Kidney (tissue), 14 donors: ENCODE data around the gene CDK2AP2. TPM values are rescaled to one million over a fixed set of nuclear protein-coding genes. Genes with fewer than 3 reads are reported as not detected.
"Not testable (repeated sequence)": the region's sequence is repeated elsewhere in the genome, so short reads cannot be mapped to it uniquely, and the experiment has no call there.

Source experiments
- DNase-seq, 5 donors: peaks; one replicate each; pipeline ENCODE4 v3.0.0-alpha.2; 2013 to 2020
- FAIRE-seq: peaks from 2 replicates; lab custom pipeline; 2012; peaks lifted over from hg19 to GRCh38; lab: Jason Lieb, UNC
- H3K27ac ChIP-seq, 2 donors: one replicate each; pipeline ENCODE4 v1.7.0; 2013; ENCODE audit warnings: low read depth in 2 of 2, low read length in 2 of 2, inconsistent platforms in 1 of 2
- H3K27me3 ChIP-seq: one replicate; pipeline ENCODE4 v1.7.1; 2013; ENCODE audit warnings: low read length, inconsistent platforms; ENCODE audit not compliant: control insufficient read depth, insufficient read depth
- H3K36me3 ChIP-seq, 3 donors: one replicate each; pipeline versions ENCODE4 v1.7.0 to v1.7.1; 2013; ENCODE audit warnings: low read length in 3 of 3, control low read depth in 1 of 3, inconsistent platforms in 1 of 3; ENCODE audit not compliant: insufficient read depth in 3 of 3, control insufficient read depth in 2 of 3
- H3K4me1 ChIP-seq, 3 donors: one replicate each; pipeline versions ENCODE4 v1.7.0 to v1.7.1; 2013; ENCODE audit warnings: low read length in 3 of 3, inconsistent platforms in 1 of 3, low read depth in 1 of 3; ENCODE audit not compliant: control insufficient read depth in 2 of 3, insufficient read depth in 2 of 3
- H3K4me3 ChIP-seq, 3 donors: one replicate each; pipeline versions ENCODE4 v1.7.0 to v1.8.1; 2013; ENCODE audit warnings: low read length in 3 of 3, control low read depth in 1 of 3, inconsistent platforms in 1 of 3
- H3K9ac ChIP-seq, 3 donors: one replicate each; pipeline versions ENCODE4 v1.7.0 to v1.7.1; 2013; ENCODE audit warnings: low read length in 3 of 3, control low read depth in 1 of 3, inconsistent platforms in 1 of 3
- H3K9me3 ChIP-seq, 3 donors: one replicate each; pipeline versions ENCODE4 v1.7.0 to v1.7.1; 2013; ENCODE audit warnings: low read length in 3 of 3, control low read depth in 1 of 3, inconsistent platforms in 1 of 3; ENCODE audit not compliant: control insufficient read depth in 2 of 3, insufficient read depth in 1 of 3
- CTCF ChIP-seq: IDR thresholded peaks from 3 replicates; pipeline ENCODE4 v1.5.1; 2012; ENCODE audit warnings: mild to moderate bottlenecking, moderate library complexity, borderline replicate concordance; ENCODE audit not compliant: insufficient read depth; ENCODE audit errors: extremely low read depth
- intact Hi-C: fragments of 100-400 bp; cut with DNase I; formaldehyde crosslinking; loops from one replicate; pipeline ENCODE4 v1.11.1; 2022
- polyA plus RNA-seq: library from polyadenylated mRNA; stranded (reverse); fragments of 350-450 nt; fragmentation: Illumina TruSeq; extraction: RNeasy Lipid Tissue Mini Kit (QIAGEN cat#74804); gene quantifications from one replicate; pipeline ENCODE4 v1.2.3, GENCODE V29; 2014; ENCODE audit warnings: low read depth, low replicate concordance; ENCODE audit not compliant: insufficient read depth
- total RNA-seq: library from RNA; stranded (reverse); fragmentation: NEBNext Ultra II Directional; extraction: Animal tissue kit (Norgen Biotek cat#: 25700); gene quantifications from one replicate; pipeline ENCODE4 v1.2.1, GENCODE V29; 2021
- donor health status: control.
- donor health status: control.
- donor health status: control.
- donor health status: control.
- donor health status: control.
- donor health status: DM: yes; HTN: yes; CAD: no.
- donor health status: Normal renal cell carcinoma (clear cell type).

CDK2AP2 gene
- total and polyA plus RNA-seq, 2 donors from 2014 or later = 98.4 to 188 TPM

- peak overlapping the region; percentile 28 to 95 (median 33) for H3K4me3 ChIP-seq
- no peak for FAIRE-seq
These were observed 23.9 kb downstream of the CDK2AP2 start for GRCh38 chr11:67483831-67484665.

GRCh38 chr11:67482827-67483798 lies 24.8 kb downstream of the CDK2AP2 start, which contains the start of gene AIP:
Gene AIP (plus strand): TSS chr11:67483026. CDS start chr11:67483159, 133 bp downstream.
- no peaks in the 10 kb centered on the region for H3K9me3 ChIP-seq
- H3K4me1 ChIP-seq = peaks cover 3 to 19% (median 9%) of the 10 kb centered on the region in 3 donors
- peak within 1 kb of the TSS; percentile 33 to 94 (median 83) for H3K9ac ChIP-seq
- no peak for TF ChIP-seq CTCF
- FAIRE-seq (no peak), DNase-seq (peak; percentile 99)
- H3K36me3 ChIP-seq = peaks cover 0 to 4% (median 2%) of the 10 kb centered on the region in 3 donors
- intact Hi-C loops = no loop called here
- H3K27me3 ChIP-seq = no peaks in the 10 kb centered on the region
- H3K27ac ChIP-seq = peak within 1 kb of the TSS; percentile 79 to 87
- H3K4me3 ChIP-seq = peak within 1 kb of the TSS; percentile 78 to 95 (median 94)

More at GRCh38 chr11:67483831-67484665, 23.9 kb downstream of the CDK2AP2 start:
- H3K4me1 ChIP-seq = peaks cover 3 to 19% (median 9%) of the 10 kb centered on the region in 3 donors
- intact Hi-C loops = no loop called here
- no peak for TF ChIP-seq CTCF
- DNase-seq = peak; percentile 52 to 82 (median 63)
- H3K27me3 ChIP-seq = no peaks in the 10 kb centered on the region
- H3K9me3 ChIP-seq = no peaks in the 10 kb centered on the region
- H3K36me3 ChIP-seq = peaks cover 0 to 4% (median 2%) of the 10 kb centered on the region in 3 donors
- peak overlapping the region in 1 of 2 donors; percentile 55 for H3K27ac ChIP-seq
- peak overlapping the region in 1 of 3 donors; percentile 15 for H3K9ac ChIP-seq

- FAIRE-seq (no peak), DNase-seq (peak in 1 of 5 donors; percentile 71)
- H3K4me3 ChIP-seq = peak overlapping the region; percentile 67 to 95 (median 94)
- peaks cover 0 to 2% (median 0%) of the 10 kb centered on the region in 3 donors for H3K36me3 ChIP-seq
- peaks cover 3 to 19% (median 9%) of the 10 kb centered on the region in 3 donors for H3K4me1 ChIP-seq
- peak overlapping the region; percentile 79 to 87 for H3K27ac ChIP-seq
- intact Hi-C loops = no loop called here
- H3K27me3 ChIP-seq = no peaks in the 10 kb centered on the region
- H3K9me3 ChIP-seq = no peaks in the 10 kb centered on the region
- TF ChIP-seq CTCF = no peak
- peak overlapping the region; percentile 33 to 83 (median 33) for H3K9ac ChIP-seq
These were observed 25.6 kb downstream of the CDK2AP2 start for GRCh38 chr11:67482275-67482826.

- intact Hi-C loops, DNase-seq, H3K4me3 ChIP-seq, H3K4me1 ChIP-seq, H3K36me3 ChIP-seq, H3K9me3 ChIP-seq, FAIRE-seq, H3K27ac ChIP-seq, H3K27me3 ChIP-seq, H3K9ac ChIP-seq: not testable (repeated sequence)
These were observed 30.5 kb downstream of the CDK2AP2 start for GRCh38 chr11:67477344-67478050.

GRCh38 chr11:67476692-67477091 lies 31.3 kb downstream of the CDK2AP2 start:
- FAIRE-seq, H3K9ac ChIP-seq, H3K36me3 ChIP-seq, H3K4me3 ChIP-seq, H3K27me3 ChIP-seq, intact Hi-C loops, H3K9me3 ChIP-seq, DNase-seq, H3K4me1 ChIP-seq, H3K27ac ChIP-seq: not testable (repeated sequence)
